GM19193 (cell line): ENCODE results near the gene TRIM16.
A peak's percentile ranks its signal among the peaks of the same experiment; 100 is the strongest.
"Not testable (repeated sequence)": the region's sequence is repeated elsewhere in the genome, so short reads cannot be mapped to it uniquely, and the experiment has no call there.

Experiments used
- POLR2A ChIP-seq: IDR thresholded peaks from 4 replicates; pipeline ENCODE4 v1.6.1; 2011; ENCODE audit not compliant: insufficient read depth, insufficient read length; ENCODE audit errors: extremely low read depth

Gene TRIM16

DNA sequence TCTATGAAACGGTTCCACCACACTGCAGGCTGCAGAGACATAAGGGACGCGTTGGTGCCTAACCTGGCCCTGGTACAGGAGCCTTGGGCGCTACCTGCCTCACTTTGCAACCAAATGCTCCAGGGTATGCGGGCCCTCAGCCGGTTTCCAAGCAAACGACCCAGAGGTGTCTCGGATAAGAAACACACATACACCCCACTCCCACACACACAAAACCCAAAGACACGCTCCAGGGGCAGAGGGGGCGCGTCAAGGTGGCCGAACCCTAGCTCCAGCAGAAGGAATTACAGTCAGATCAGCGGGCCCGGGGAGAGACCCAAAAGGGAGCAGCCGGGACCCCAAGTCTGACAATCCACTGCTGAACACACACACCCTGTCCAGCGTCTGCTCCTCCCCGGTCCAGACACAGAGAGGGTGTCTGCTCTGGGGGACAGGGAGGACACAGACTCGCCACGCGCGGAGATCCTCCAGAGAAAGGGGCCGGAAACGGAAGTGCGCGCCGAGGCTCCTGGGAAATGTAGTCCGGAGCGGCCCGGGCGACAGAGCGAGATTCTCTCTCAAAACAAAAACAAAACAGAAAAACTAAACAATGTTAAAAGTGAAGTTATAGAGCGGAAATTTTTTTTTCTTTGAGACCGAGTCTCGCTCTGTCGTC lies at the start of gene TRIM16:
TRIM16 (minus strand) TSS at position 488 of the 655 bp plus-strand sequence. CDS start 32,702 bp downstream, outside the sequence.
- peak; percentile 41 for TF ChIP-seq POLR2A

GRCh38 chr17:15731900-15732299 lies 47.8 kb upstream of the TRIM16 start, which contains the start of gene TBC1D26:
Gene TBC1D26, plus strand, starts transcription at chr17:15732283. Its CDS starts 3,066 bp downstream, at chr17:15735349.
- TF ChIP-seq POLR2A: not testable (repeated sequence)

DNA sequence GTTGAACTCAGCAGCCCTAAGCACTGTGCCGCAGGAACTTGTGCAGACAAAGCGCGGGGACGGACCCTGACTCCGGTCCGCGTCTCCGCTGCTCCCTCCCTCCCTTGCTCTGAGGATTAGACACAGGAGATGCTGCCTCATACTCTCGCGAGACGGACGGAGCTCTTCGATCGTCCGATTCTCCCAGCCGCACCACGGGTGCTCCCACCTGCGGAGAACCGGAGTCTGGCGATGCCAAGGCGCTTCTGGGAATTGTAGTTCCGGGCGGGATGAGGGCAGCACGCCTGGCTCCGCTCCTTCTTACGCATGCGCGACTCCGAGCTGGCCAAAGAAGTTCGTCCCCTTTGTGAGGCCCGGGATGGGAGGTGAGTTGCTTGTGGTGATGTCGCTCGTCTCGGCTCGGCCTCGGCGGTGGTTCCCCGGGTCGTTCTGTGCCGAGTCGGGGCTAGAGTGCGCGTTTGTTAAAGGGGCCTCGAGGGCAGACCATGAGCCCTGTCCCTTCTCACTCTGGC lies 15.4 kb upstream of the TRIM16 start, which contains the start of gene ZNF286A:
ZNF286A (plus strand) TSS at position 340 of the 512 bp plus-strand sequence. CDS start 578 bp downstream, outside the sequence.
- peak; percentile 40 for TF ChIP-seq POLR2A

DNA sequence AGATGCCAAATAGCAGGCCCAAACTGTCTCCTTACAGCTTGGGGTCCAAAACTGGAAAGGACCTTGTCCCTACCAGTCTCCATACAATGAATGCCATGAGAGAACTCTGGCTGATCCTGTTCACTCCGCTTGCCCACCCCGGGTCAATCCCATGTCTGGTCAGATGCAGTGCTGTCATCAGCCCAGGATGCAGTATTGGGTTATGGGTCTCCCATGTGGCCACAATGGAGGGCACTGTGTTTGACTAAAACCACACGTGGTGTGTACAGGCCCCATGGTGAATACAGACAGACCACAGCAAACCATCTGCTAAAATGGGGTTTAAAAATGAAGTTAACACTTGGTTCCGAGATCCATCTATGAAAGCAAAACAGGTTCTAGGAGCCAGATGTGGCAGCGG lies 20.4 kb downstream of the TRIM16 start:
- no peak for TF ChIP-seq POLR2A

DNA sequence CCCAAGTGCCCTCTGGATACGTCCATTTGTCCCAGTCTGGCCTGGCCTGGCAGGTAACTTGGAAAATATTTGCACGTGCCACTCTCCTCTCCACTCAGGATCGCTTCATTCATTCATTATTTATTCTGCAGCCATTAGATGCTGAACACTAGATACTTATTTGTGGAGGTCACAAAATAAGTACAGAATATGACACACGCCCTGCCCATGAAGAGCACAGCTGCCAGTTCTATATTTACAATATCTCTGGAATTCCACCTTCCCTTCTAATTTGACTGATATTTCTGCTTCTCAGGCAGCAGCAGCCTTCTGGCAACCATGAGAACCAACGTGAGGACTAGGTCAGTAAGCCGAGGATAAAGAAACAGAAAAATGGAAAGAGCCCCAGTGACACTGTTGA lies 20.9 kb downstream of the TRIM16 start:
- no peak for TF ChIP-seq POLR2A

DNA sequence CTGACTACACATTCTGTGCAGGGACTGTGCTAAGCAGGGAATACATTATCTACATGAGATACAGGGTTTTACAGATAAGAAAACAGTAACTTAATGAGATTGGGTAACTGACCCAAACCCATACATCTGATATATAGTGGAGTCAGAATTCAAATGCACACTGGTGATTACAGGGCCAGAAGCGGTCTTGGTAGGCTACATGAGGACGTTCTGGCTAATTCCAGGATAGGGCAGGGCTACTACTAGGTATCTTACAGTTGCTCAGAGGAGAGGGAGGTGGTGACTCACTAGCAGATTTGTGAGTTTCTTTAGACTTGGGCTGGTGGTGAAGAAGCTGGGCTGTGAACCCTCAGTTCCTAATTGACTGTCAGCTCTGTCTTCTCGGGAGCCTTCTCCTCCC lies 21.4 kb downstream of the TRIM16 start:
- no peak for TF ChIP-seq POLR2A

- TF ChIP-seq POLR2A: no peak
Measured at GRCh38 chr17:15660077-15660476, 24.0 kb downstream of the TRIM16 start.

DNA sequence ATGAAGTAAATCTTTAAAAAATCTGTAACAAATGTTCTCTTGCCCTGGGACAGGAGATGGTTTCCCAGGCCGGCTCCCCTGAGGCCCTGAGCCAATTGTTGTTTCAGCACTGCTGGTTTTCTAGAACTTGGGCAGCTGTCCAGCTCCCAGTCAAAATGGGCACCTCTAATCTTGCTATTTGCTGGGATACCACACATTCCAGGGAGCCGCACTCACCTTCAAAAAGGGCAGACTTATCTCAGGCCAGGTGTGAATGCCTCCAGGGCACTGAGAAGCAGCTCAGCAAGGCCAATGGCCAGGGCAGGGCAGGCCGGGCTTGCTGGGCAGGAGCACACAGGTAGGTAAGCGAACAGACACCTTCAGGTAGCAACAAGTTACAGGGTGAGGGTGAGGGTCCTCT lies 24.4 kb downstream of the TRIM16 start:
- no peak for TF ChIP-seq POLR2A

GRCh38 chr17:15659236-15659635 lies 24.9 kb downstream of the TRIM16 start:
- TF ChIP-seq POLR2A: no peak

GRCh38 chr17:15658296-15658695 lies 25.8 kb downstream of the TRIM16 start:
- no peak for TF ChIP-seq POLR2A

DNA sequence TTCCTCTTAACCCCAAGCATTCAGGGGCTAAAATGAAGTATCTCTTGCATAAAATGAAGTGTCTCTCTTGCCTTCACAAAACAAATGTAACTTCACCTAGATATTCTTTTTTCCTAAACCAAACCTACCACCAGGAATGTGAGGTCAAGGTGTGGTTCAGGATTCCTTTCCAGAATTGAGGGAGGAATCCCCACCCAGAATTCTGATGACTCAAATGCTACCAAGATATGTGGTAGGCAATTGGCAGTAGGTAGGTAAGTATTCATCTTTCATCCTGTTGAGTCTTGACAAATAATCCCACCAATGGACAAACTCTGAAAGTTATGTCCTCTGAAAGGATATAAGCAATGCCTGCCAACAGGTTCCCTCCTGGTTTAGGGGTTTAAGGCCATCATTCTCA lies 26.2 kb downstream of the TRIM16 start:
- TF ChIP-seq POLR2A: no peak

- no peak for TF ChIP-seq POLR2A
Measured at GRCh38 chr17:15654886-15655561, 29.1 kb downstream of the TRIM16 start.

GRCh38 chr17:15652960-15653359 lies 31.2 kb downstream of the TRIM16 start:
- no peak for TF ChIP-seq POLR2A

- TF ChIP-seq POLR2A: no peak
Measured at GRCh38 chr17:15651583-15652110, 32.5 kb downstream of the TRIM16 start.

GRCh38 chr17:15650741-15651582 lies 33.1 kb downstream of the TRIM16 start:
- TF ChIP-seq POLR2A: no peak
